Stimulated activated naive CD8-positive, alpha-beta T cell treated with anti-CD3 and anti-CD28 coated beads, Interleukin-15, amount 100 ng/mL, for 72 hours (primary cell): ENCODE results near the gene IGSF21.
A peak's percentile ranks its signal among the peaks of the same experiment; 100 is the strongest.
"Not testable (repeated sequence)": the region's sequence is repeated elsewhere in the genome, so short reads cannot be mapped to it uniquely, and the experiment has no call there.

Experiments
- ATAC-seq: fragments of 150-1000 bp; cut with Tn5 transposase; 2 replicates; pipeline ENCODE4 v1.10.0; 2021; ENCODE audit warnings: mild to moderate bottlenecking, moderate library complexity
- DNase-seq, 2 donors: peaks; one replicate each; pipeline ENCODE4 v3.0.0; 2021 to 2022
- H3K27ac Mint-ChIP-seq, 2 donors: one replicate each; pipeline ENCODE4 v1.8.0; 2022; ENCODE audit warnings: mild to moderate bottlenecking in 2 of 2, mixed read lengths in 2 of 2, moderate library complexity in 2 of 2
- H3K27me3 Mint-ChIP-seq: one replicate; pipeline ENCODE4 v1.8.0; 2022; ENCODE audit warnings: mixed read lengths
- H3K4me1 Mint-ChIP-seq: one replicate; pipeline ENCODE4 v1.8.0; 2022; ENCODE audit warnings: mild to moderate bottlenecking, mixed read lengths
- H3K4me3 Mint-ChIP-seq, 2 donors: one replicate each; pipeline ENCODE4 v1.8.0; 2022; ENCODE audit warnings: mild to moderate bottlenecking in 2 of 2, mixed read lengths in 2 of 2, moderate library complexity in 1 of 2
- H3K9me3 Mint-ChIP-seq, 2 donors: one replicate each; pipeline ENCODE4 v1.8.0; 2022; ENCODE audit warnings: mixed read lengths in 2 of 2

IGSF21 gene

DNA sequence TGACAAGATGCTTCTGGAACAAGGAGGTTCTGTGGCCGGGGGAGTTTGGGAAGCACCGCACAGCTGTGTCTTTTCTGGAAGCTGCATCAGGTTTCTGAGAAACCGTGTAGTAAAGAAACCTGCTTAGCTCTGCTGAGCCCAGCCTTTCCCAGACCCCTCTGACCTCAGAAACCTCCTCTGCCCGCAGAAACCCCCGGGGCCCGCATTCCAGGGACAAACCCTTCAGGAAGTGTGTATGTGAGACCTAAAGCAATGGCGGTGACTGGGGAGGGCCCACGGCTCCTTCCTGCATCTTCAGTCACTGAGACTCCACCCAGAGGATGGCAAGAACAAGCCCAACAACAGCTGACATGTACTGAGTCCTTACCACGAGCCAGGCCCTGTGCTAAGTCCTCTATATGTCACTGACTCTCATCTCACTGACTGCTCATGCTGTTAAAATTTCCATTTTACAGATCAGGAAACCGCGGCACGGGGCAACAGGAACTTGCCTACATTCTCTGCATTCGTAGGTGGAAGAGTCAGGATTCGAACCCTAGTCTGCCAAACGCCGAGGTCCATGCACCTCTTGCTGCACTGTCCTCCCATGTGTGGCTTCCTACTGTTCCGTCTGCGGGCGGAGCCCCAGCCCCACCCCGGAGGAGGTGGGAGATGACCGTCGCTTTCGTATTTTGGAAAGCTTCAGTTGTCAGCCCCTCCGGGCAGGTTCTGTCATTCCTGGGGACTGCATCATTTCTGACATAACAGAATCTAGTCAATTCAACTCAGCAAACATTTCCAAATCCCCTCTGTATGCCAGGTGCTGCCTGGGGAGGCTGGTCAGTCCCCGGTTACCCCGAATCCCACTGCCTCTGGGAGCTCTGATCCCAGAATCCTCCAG, 299.8 kb downstream of the IGSF21 start:
- H3K27ac Mint-ChIP-seq: no peak overlapping the region
- H3K27me3 Mint-ChIP-seq: peaks cover 33% of the 10 kb centered on the region
- H3K4me1 Mint-ChIP-seq: no peaks in the 10 kb centered on the region
- no peak overlapping the region for H3K4me3 Mint-ChIP-seq
- peaks cover 8 to 21% of the 10 kb centered on the region in 2 donors for H3K9me3 Mint-ChIP-seq
- no peak for DNase-seq
- ATAC-seq: no peak

DNA sequence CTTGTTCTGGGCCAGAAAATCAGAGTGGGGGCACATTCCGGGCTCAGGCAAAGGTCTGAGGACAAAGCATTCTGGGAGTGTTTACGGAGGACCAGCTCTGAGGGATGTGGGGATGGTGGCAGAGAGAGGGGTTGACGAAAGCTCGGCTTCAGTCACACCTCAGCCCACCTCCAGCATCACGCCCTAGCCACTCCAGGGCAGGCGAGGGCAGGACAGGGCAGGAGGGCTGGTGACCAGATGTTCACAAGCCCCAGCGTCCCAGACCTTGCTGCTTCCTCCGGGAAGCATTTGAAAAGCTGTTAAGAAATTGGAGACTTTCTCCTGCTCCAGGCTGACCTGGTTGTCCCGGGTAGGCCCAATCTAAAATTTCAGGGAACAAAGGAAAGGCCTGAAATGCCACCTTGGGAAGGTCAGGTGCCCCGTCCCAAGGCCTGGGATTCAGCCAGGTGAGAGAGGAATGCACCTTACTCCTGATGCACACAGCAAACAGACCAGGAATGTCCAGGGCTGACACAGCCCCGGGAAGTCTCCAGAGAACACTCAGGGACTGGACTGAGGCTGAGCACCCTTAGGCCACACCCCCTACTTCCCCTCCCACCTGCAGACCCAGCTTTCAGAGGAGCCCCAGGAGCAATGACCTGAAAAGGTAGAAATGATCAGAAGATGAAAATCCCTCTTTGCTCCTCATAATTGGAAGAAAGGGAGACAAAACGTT, 301.2 kb downstream of the IGSF21 start:
- DNase-seq (no peak), ATAC-seq (no peak)
- Mint-ChIP-seq H3K9me3 (peaks cover 8 to 28% of the 10 kb centered on the region in 2 donors), H3K27ac (peak overlapping the region in 1 of 2 donors; percentile 63), H3K4me3 (no peak overlapping the region), H3K4me1 (no peaks in the 10 kb centered on the region), H3K27me3 (peaks cover 35% of the 10 kb centered on the region)

- DNase-seq (no peak), ATAC-seq (no peak)
- peaks cover 35% of the 10 kb centered on the region for H3K27me3 Mint-ChIP-seq
- H3K4me1 Mint-ChIP-seq: no peaks in the 10 kb centered on the region
- H3K9me3 Mint-ChIP-seq: peaks cover 8 to 33% of the 10 kb centered on the region in 2 donors
- no peak overlapping the region for H3K4me3 Mint-ChIP-seq
- H3K27ac Mint-ChIP-seq: peak overlapping the region in 1 of 2 donors; percentile 63
Measured at GRCh38 chr1:18409609-18410237, 302.1 kb downstream of the IGSF21 start.

- no peak overlapping the region for H3K27ac Mint-ChIP-seq
- H3K4me3 Mint-ChIP-seq: no peak overlapping the region
- H3K27me3 Mint-ChIP-seq: peaks cover 35% of the 10 kb centered on the region
- H3K4me1 Mint-ChIP-seq: no peaks in the 10 kb centered on the region
- peaks cover 8 to 29% of the 10 kb centered on the region in 2 donors for H3K9me3 Mint-ChIP-seq
- ATAC-seq (no peak), DNase-seq (no peak)
Measured at GRCh38 chr1:18410407-18410806, 302.8 kb downstream of the IGSF21 start.

DNA sequence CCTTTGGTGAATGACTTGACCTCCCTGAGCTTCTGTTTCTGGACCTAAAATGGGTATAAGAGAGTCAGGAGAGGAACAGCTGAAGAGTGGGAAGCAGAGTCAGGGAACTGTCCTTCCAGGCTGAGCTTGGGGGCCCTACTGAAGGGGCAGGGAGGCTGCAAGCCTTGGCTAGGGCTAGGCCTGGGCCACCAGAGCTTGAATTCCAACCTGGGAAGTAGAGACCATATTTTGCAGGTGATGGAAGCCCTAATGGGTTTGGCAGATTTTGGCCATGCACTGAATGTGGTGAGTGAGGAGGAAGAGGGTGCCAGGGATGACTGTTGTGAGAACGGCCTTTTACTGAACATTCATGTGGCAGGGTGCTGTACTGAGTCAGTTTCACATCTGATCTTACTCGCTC, 303.7 kb downstream of the IGSF21 start:
- no peaks in the 10 kb centered on the region for H3K4me1 Mint-ChIP-seq
- H3K27me3 Mint-ChIP-seq: peaks cover 26% of the 10 kb centered on the region
- no peak overlapping the region for H3K4me3 Mint-ChIP-seq
- no peak for DNase-seq
- no peak for ATAC-seq
- no peak overlapping the region for H3K27ac Mint-ChIP-seq
- H3K9me3 Mint-ChIP-seq: peaks cover 8 to 29% of the 10 kb centered on the region in 2 donors

DNA sequence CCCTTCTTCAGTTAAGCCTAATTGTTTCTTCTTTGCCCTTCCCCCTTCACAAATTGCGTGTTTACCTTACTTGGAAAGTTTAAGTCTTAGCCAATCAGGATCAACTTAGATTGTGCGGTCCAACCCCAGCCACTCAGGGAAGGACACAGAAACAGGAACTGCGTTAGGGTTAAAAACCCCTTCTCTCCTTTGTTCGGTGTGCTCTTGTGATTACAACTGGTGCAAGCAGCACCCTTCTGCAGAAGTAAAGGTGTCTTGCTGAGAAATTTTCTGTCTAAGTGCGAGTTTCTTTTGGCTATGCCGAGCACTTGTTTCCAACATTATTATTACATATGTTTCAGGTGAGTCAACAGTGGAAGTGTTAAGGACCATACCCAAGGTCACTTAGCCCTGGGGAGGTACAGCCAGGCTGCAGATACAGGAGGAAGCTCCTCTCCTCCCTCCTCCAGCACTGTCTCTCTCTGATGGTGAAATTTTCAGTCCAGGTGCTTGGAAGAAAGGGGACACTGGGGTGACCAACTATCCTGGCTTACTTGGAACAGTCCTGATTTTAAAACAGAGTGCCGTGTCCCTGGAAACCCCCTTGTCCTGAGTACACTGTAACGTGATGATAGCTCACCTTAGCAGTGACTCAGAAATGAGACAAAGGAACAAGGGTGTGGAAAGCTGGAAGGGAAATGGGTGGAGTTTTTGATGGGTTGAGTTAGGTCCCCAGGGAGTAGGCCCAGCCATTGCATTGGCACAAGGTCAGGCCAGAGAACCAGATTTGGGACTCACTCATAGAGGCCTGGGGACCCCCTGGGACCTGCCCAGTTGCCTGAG, 304.4 kb downstream of the IGSF21 start:
- Mint-ChIP-seq H3K9me3 (peaks cover 8 to 29% of the 10 kb centered on the region in 2 donors), H3K27me3 (peaks cover 19% of the 10 kb centered on the region), H3K4me3 (no peak overlapping the region), H3K4me1 (no peaks in the 10 kb centered on the region), H3K27ac (no peak overlapping the region)
- ATAC-seq (no peak), DNase-seq (no peak)

DNA sequence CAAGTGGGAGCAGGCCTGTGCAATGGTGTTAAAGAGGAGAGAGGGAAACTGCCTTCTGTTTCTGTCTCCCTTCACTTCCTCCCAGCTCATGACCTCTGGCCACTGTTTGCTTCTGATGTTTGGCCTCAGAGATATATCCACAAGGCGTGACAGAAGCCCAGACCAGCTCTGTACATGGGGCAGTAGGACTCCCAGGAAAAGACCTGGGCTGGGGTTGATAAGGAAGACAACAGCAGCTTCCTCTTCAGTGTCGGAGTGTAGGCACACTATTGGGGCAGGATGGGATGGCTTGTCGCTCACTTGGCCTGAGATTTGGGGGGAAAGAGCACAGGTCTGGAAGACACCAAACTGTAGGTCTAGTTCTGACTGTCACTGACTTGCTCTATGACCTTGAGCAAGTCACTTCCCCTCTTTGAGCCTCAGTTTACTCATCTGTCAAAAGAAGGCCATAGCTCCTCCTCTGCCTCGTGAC, 305.3 kb downstream of the IGSF21 start:
- Mint-ChIP-seq H3K9me3 (peaks cover 8 to 29% of the 10 kb centered on the region in 2 donors), H3K4me3 (no peak overlapping the region), H3K4me1 (no peaks in the 10 kb centered on the region), H3K27me3 (peaks cover 26% of the 10 kb centered on the region), H3K27ac (no peak overlapping the region)
- ATAC-seq: no peak
- DNase-seq: no peak

DNA sequence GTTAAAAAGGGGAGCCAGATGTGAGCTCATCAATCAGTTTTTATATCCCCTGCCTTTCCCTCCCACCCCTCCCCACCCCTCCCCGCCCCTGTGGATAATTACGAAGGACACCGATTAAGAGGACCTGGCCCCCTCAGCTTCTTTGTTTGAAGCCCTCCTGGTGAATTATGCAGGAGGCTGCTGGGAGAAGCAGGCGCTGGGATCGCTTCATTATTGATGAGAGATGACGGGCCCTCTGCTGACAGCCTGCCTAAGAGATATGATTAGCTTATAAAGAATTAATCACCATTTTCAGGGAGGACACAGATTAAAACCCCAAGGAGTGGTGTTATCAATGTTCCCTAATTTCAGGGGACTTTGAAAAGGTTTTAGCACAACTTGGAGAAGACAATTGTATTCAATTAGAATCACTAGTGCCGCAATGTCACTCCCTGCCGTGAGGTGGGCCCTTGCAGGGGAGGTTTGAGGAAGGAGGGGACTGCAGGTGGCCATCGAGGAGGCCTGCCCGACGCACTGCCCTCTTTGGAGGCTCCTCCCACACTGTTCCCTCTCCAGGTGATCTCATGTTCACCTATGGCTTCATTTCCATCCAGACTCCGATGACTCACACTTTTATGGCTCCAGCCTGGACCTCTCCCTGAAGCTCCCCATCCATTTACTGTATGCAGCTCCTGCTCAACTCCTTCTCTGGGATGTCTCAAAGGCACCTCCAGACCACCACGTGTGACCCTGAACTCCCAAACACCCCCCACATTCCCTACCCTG, 306.1 kb downstream of the IGSF21 start:
- ATAC-seq (no peak), DNase-seq (no peak)
- Mint-ChIP-seq H3K4me1 (no peaks in the 10 kb centered on the region), H3K4me3 (no peak overlapping the region), H3K27ac (no peak overlapping the region), H3K27me3 (peaks cover 33% of the 10 kb centered on the region), H3K9me3 (peaks cover 8 to 29% of the 10 kb centered on the region in 2 donors)

DNA sequence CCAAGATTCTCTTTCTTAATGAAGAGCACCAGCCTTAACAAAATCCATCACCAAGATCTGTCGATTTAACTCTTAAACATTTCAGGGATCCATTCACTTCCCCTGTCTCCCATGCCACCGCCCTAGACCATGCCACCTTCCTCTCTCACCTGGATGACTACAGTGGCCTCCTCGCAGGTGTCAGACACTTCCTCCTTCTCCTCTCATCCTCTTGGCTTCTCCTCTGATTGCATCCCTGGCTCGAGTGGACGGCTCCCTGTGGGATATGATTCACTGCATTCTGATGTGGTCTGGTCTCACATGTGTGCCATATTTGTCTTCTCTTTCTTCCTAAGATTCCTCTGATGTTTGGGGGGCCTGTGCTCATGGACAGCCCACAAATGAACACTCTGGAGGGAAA, 306.7 kb downstream of the IGSF21 start:
- Mint-ChIP-seq H3K27ac (no peak overlapping the region), H3K4me1 (no peaks in the 10 kb centered on the region), H3K27me3 (peaks cover 33% of the 10 kb centered on the region), H3K9me3 (peaks cover 8 to 29% of the 10 kb centered on the region in 2 donors), H3K4me3 (no peak overlapping the region)
- ATAC-seq (no peak), DNase-seq (no peak)

DNA sequence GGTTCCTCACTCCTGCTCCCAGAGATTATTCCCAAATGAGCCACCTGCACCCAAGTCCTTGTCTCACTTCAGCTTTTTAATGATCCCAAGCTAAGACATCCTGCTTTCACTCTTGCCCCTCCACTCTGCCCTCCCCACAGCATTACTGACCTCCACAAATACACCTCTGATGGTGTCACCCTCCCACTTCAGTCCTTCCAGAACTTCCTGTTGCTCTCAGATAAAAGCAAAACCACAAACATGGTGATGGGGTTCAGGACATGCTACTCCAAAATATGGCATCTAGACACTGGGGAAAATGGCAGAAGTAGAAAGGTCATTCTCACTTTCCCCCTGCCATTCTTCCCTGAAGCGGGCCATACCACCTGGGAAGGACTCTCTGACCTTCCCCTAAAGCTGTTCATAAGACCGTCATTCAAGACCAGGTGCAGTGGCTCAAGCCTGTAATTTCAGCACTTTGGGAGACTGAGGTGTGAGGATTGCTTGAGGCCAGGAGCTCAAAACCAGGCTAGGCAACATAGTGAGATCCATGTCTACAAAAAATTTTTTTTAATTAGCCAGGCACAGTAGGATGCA, 307.4 kb downstream of the IGSF21 start:
- peaks cover 33% of the 10 kb centered on the region for H3K27me3 Mint-ChIP-seq
- H3K27ac Mint-ChIP-seq: peak overlapping the region in 1 of 2 donors; percentile 82
- DNase-seq (no peak), ATAC-seq (no peak)
- no peak overlapping the region for H3K4me3 Mint-ChIP-seq
- peaks cover 8 to 29% of the 10 kb centered on the region in 2 donors for H3K9me3 Mint-ChIP-seq
- no peaks in the 10 kb centered on the region for H3K4me1 Mint-ChIP-seq

- Mint-ChIP-seq H3K27me3 (peaks cover 33% of the 10 kb centered on the region), H3K27ac (no peak overlapping the region), H3K9me3 (peaks cover 8 to 29% of the 10 kb centered on the region in 2 donors), H3K4me3 (no peak overlapping the region), H3K4me1 (no peaks in the 10 kb centered on the region)
- DNase-seq (no peak), ATAC-seq (no peak)
Measured at GRCh38 chr1:18415448-18416027, 307.9 kb downstream of the IGSF21 start.

- H3K4me1 Mint-ChIP-seq, H3K27ac Mint-ChIP-seq, DNase-seq, ATAC-seq, H3K4me3 Mint-ChIP-seq: not testable (repeated sequence)
- Mint-ChIP-seq H3K9me3 (peaks cover 8 to 26% of the 10 kb centered on the region in 2 donors), H3K27me3 (peaks cover 34% of the 10 kb centered on the region)
Measured at GRCh38 chr1:18416126-18416525, 308.5 kb downstream of the IGSF21 start.

- Mint-ChIP-seq H3K27me3 (peaks cover 42% of the 10 kb centered on the region), H3K27ac (no peak overlapping the region)
Measured at GRCh38 chr1:18417316-18418269, 310.0 kb downstream of the IGSF21 start.

More at GRCh38 chr1:18417316-18418269, 310.0 kb downstream of the IGSF21 start:
- H3K9me3 Mint-ChIP-seq: peaks cover 0 to 16% of the 10 kb centered on the region in 2 donors
- no peak for DNase-seq
- no peak for ATAC-seq
- no peaks in the 10 kb centered on the region for H3K4me1 Mint-ChIP-seq
- no peak overlapping the region for H3K4me3 Mint-ChIP-seq
